Activated CD8-positive, alpha-beta memory T cell treated with anti-CD3 and anti-CD28 coated beads, Interleukin-2, amount 50 U/mL, for 1 hour (primary cell): ENCODE measurements around the gene PYGO2.
A peak's percentile ranks its signal among the peaks of the same experiment; 100 is the strongest.
"Not testable (repeated sequence)": the region's sequence is repeated elsewhere in the genome, so short reads cannot be mapped to it uniquely, and the experiment has no call there.

Source experiments
- DNase-seq: peaks from one replicate; pipeline ENCODE4 v3.0.0-alpha.2; 2020; ENCODE audit errors: extremely low read depth

The PYGO2 gene

DNA sequence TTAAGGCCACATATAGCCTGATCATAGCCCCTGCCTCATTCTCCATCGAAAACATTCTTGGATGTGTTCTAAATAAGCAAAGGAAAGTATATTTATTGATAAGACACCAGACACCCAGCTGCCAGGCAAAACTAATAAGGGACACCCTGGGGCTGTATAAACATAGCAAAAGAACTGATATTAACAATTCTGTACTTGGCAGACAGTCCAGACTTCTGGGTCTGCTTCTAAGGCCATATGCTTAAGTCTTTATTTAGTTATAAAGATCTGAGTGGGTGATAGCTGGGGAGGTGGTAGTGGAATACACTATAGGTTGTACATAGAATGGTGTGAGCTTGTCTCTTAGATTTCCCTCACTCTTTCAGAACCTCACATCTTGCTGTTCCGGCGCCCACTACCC lies 16.8 kb upstream of the PYGO2 start:
- DNase-seq, result no peak

DNA sequence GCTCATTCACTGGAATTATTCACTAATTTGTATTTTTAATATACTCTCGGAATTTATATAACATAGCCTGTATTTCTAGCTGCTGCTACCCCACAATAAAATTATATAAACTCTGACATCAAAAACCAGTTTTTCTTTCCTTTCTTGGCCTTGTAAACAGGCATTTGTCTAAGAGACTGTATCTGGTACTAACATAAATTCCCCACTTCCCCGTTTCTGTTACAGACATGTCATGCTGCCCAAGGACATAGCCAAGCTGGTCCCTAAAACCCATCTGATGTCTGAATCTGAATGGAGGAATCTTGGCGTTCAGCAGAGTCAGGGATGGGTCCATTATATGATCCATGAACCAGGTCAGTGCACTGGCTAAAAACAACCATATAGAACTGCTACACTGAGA lies 16.2 kb upstream of the PYGO2 start:
- DNase-seq, result not testable (repeated sequence)

DNA sequence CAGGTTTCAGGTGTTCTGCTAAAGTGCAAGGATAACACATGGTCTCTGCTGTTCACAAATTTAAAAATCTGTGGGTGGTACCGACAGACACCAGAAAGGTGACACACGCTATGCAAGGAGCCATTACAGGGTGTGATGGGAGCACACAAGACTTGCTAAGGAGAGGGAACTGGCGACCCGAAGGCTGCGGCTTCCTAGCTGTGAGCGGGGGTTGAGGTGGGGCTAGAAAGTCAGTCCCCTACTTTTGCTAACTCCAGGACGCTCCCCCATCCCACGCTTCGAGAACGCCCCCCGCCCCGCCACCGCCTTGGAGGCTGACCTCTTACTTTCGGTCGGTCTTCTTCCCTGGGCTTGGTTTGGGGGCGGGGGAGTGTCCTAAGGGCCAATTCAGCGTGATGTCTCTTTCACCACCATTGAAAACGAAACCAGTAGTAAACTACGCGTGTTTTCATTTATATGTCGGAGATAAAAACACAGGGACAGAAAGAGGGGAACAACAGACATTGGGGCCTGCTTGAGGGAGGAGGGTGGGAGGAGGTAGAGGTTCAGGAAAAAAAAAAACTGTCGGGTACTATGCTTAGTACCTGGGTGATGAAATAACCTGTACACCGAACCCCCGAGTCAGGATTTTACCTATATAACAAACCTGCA lies 14.0 kb upstream of the PYGO2 start:
- DNase-seq, result no peak

DNA sequence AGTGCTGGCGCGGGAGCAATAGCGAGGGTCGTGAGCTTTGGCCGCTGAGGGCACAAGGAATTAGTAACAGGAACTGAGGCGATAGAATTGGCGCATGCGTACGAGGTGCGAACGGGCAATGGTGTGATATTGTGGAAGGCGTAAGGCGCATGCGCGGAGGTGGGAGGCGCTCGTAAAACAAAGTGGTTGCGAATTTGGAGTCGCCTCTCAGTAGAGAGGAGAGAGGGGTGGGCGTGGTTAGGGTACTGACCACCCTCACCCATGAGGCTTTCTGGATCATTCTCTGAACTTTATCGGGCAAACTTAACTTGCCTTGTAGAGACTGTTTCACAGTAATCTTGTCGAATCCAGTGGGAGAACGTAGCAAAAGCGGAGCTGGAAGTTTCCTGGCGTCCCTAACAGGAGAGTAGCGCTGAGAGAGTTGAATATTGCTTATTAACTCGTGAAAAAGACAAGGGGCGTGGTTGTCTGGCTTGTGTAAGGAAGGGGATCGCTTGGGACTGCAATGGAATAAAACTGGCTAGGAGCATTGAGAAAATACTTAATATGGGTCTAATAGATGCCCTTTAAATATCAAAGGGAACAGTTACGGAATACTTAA lies 13.3 kb upstream of the PYGO2 start:
- DNase-seq, result peak; percentile 93

DNA sequence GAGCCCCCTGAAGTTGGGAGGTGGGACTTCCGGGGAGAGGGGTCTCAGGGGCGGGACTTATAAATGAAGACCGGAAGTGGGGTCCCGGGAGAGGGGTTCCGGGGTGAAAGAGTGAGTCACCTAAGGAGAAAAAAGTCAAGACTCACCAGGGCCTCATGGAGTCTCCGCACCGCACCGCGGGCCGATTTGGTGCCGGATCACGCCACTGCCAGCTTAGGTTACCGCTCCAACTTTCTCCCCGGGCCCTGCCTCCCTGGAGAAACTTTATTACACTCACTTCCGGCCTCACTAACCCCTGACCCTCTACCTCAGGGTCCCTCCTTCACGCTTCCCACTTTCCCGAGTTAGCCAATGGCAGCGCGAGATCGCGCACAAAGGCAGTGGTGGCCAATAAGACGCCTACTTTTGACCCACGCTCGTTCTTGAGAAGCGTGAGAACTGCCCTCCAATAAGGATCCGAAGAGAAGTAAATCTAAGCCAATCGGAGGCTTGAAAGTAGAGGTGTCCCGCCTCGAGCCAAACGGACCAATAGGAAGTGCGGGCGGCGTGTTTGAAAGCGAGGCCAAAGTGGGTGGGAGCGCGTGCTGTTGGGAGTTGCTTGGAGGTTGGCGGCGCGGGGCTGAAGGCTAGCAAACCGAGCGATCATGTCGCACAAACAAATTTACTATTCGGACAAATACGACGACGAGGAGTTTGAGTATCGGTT lies 12.7 kb upstream of the PYGO2 start, which contains the start of gene CKS1B:
CKS1B (plus strand) TSS at position 580 of the 706 bp plus-strand sequence; CDS start at position 645, 65 bp downstream.
- peak; percentile 97 for DNase-seq

DNA sequence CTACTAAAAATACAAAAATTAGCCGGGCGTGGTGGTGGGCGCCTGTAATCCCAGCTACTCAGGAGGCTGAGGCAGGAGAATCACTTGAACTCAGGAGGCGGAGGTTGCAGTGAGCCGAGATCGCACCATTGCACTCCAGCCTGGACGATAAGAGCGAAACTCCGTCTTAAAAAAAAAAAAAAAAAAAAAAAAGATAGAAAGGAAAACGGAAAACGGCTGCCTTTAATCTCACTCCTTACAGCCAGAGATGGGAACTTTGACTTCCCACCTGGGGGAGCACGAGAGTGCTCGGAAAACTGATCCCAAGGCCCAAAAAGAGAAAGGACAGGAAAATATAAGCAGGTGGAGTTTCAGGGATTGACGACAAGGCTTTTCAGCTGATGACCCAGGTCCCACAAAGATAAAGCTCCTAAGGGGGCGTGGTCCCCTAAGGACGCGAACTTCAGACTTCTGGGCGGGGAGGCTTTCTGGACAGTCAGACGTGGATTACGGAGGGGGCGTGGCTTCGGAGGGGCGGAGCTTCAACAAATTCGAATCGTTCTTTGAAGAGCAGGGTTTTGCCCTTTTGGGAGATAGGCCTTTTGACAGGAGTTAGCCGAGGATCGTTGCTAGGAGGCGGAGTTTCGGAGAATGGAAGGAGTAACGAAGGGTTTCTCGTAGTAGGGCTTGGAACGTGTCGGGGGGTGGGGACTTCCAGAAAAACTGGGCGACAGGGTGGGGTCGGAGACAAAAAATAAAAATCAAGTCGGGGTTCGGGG lies 11.9 kb upstream of the PYGO2 start:
- peak; percentile 61 for DNase-seq

DNA sequence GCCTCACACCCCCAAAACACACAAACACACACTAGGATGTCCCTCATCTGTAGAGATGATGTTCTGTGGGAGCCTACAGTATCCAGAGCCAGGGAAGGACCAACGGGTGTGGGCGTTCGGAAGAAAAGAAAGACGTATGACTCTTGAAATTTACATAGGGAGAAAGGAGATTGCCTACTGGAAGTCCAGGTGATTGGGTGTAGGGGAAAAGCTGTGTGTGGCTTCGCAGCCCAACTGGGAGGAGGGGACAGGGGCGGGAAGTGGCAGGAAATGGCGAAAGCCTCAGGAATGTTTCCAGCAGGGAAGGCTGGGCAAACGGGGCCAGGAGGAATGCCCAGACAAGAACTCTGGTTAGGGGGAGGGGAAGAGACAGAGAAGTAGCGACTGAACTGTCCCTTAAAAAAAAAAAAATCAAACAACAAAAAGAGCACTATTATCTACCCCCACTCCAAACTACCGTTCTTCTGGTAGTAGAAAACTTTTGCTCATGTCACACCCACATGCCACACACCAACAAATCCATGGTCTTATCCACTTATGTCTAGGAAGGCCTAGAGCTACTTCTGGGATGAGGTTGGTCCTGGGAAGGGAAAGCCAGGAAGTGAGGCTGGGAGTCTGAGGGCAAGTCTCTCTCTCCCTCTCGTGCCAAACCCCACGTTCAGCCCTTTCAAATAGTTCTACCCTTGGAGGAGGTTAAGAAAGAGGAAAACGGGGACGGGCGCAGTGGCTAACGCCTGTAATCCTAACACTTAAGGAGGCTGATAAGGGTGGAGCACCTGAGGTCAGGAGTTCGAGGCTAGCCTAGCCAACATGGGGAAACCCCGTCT lies 11.1 kb upstream of the PYGO2 start:
- DNase-seq, result no peak

DNA sequence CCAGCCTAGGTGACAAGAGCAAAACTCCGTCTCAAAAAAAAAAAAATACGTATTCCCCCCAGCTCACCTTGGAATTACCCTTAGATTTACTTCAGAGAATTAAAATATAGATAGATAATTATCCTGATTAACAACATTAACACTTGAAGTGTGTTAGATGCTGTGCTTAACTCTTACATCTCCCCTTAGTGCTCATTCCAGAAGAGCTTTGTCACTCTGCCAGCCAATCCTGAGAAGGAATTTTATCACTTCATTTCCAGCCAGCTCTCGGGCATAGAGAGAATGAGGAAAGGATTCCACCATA lies 10.6 kb upstream of the PYGO2 start:
- no peak for DNase-seq

DNA sequence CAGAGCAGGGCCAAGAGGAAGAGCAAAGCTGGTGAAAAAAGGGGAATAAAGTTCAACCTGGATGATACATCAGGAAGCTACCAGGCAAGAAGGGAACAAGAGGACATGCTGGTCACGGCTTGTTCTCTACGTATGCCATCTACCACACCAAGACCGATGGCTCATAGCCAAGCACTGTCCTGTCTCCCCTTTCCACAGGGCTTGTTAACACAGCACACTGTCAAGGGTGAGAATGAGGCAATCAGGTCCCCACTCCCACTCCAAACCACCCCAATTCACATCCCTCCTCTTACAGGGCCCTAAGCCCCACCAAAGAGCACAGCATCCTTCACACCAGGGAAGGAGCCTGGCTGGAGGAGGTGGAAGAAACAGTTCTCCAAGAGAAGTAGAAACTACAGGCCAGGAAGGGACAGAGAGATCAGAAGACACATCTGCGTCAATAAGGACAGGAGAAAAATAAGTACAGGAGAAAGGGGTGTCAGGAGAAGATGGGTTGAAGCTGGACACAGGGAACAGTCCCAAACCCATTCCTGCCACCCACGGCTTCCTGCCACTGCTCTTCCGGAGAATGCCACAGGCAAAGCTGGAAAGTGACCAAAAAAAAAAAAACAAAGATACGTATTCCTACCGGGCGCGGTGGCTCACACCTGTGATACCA lies 9.9 kb upstream of the PYGO2 start:
- DNase-seq, result no peak

DNA sequence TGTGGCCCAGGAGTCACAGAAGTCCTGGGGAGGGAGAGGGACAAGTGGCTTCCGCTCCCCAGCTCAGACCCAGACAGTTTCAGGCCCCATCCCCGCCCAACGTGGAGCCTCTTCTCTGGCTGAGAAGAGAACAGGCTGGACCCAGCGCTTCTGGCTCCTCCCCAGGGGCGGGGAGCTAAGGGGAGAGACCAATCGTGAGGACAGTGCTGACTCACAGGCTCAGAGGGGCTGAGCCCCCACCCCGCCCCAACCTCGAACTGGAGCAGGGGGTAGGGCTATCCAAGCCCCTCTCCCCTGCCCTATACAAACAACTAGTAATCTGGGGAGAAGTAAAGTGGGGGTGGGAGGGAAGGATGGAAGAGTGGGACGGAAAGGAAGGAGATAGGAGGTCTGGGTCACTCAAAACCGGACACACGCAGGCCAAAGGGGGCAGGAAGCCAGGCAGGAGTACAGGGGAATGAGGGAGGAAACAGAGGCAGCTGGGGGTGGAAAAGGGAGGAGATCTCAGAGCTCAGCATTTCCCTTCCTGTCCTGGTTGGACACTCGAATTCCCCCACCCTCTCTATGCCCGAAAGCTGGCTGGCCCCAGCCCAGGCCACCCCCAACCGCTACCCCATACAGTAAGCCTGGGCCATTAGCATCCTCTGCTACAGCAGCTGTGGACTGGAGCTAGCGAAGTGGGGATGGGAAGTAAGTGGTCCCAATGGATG lies 9.2 kb upstream of the PYGO2 start, which contains the start of gene SHC1:
SHC1 (minus strand) TSS at position 117 of the 710 bp plus-strand sequence. CDS start 221 bp downstream, outside the sequence.
- DNase-seq, result no peak

DNA sequence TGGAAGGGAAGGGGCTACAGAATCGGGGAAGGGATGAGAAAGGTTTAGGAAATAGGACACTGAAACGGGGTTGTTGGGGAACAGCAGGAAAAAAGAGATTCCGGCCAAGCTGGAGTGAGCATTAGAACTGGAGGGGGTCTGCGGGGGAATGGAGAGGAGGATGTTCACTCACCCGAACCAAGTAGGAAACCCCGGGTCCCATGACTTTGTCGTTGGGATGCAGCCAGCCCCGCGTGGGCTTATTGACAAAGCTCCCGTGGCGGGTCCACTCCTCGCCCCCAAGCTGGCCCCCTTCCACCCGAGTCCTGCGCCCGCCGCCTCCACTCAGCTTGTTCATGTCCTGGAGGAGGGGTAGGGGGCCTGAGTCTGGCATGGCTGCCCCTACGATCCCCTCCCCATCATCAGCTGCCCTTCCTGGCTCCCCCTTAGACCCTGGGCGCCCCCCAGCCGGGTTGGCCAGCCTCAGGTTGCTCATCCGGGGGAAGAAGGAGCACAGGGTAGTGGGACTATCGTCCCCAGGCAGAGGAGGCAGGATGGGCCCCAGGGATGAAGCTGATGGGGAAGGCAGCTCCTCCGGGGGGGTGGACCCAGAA lies 8.4 kb upstream of the PYGO2 start:
- no peak for DNase-seq

DNA sequence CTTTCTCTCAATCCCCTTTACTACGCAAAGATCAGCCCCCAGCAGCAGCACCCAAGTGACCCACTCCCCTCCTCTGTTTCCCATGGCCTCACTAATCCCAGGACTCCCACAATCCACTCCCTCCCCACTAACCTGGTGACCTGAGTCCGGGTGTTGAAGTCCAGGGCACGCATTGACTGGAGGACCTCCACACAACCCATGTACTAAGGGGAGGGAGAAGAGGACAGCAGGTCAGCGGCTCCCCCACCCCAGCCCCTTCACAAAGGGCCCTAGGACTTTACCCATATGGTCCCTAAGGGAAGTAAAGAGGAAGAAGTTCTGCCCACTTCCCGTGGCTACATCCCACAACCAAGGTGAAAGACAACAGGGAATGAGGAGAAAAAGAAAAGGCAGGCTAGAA lies 7.7 kb upstream of the PYGO2 start:
- no peak for DNase-seq

DNA sequence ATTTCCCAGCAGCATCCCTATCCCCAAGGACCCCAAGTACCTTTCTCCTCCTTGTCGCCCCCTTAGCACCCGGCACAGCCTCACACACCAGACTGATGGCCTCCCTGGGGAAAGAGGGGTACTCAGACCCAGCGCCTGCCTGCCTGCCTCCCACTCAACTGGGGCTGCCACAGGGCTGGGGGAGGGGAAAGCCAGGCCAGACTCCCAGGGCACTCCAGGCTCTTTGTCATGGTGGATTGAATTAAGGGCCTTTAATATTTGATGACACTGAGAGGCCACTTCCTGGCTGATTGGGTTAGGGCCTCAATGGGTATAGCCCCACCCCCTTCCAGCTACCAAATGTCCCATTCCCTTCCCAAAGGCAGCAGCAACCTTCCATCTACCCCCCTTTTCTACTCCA lies 7.1 kb upstream of the PYGO2 start:
- DNase-seq, result no peak

DNA sequence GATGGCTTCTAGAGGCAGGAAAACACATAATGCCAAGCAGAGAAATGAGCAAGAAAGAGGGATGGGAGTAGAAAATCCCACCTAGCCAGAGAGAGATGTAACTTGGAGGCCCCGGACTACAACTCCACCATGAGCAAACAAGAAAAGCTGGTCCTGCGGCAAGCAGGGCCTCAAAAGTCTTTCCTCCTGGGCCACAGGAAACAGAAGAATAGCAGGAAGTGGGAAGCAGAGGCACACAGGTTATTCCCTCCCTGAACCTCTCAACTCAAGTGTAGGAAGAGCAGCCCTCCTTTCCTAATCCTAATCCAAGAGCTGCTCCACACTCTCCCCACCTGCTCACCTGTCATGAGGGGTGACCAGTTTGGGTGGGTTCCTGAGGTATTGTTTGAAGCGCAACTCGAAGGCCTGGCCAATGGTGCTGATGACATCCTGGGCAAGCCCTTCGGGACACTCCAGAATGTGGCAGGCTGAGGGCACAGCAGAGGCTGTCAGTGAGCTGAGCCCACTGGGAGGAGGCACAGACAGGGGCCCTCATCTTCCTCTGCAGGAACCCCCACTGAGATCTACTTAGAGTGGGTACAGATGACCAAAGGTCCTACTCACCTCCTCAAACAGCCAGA lies 5.9 kb upstream of the PYGO2 start:
- DNase-seq, result no peak

DNA sequence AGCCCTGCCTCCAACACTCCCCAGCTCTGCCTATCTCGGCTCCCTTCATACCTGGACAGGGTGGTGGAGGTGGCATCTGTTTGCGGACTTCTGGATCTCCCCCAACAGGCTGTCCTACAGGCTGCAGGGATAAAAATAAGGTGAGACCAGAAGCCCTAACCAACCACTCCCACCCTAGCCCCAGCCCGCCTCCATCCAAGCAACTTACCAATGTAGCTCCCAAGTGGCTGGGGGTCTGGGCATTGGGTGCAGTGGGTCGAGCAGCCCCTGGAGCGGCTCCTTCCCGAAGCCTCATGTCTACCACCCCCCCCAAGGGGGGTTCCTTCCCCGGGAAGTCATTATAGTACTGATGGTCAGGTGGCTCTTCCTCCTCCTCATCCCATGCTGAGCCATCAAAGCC lies 4.5 kb upstream of the PYGO2 start:
- no peak for DNase-seq

DNA sequence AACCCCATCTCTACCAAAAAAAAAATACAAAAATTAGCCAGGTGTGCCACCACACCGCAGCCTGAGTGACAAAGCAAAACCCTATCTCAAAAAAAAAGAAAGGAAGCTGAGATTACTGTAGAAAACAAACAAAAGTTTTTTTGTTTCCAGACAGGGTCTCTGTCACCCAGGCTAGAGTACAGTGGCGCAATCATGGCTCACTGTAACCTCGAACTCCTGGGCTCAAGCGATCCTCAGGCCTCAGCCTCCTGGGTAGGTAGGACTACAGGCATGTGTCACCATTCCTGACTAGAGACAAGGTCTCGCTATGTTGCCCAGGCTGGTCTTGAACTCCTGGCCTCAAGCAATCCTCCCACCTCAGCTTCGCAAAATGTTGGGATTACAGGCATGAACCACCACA lies 2.8 kb upstream of the PYGO2 start:
- no peak for DNase-seq

DNA sequence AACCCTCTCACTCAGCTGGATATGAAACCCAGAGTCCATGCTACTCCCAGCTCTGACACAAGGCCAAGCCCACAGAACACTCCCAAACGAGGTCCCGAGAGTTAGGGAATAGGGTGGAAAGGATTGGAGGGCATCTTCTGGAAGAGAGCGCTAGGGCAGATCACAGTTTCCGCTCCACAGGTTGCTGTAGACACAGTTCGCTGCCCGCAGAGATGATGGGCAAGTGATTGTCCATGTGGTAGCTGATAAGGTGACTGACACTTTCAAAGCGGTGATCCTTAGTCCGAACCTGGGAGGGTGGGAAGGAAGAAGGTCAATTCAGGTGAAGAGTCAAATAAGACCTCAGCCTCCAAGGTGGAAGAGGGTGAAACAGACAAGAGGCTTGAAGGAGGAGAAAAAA lies 2.1 kb upstream of the PYGO2 start:
- DNase-seq, result no peak

DNA sequence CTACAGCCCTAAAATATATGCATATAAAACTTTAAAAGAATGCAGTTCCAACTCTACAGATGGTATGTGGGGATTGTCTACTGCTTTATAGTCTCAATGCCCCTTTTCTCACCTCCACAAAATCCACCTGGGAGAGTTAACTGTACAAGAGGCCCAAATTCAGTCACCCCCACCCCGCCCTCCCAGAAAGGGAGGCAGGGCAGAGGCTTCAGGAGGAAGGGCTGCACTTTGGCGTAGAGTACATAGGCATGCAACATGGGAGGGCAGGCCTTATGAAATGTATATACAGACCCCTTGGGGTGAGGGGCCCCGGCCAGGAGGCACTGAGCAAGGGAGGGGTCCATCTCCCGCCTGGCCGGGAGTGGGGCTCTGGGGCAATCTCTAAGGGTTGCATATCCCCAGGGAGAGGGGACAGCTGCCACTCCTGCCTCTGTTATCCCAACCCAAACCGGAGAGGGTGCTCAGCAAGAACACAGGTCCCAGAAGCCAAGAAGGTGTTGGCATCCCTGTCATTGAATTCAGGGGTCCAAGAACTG lies 1.3 kb upstream of the PYGO2 start:
- DNase-seq, result no peak

DNA sequence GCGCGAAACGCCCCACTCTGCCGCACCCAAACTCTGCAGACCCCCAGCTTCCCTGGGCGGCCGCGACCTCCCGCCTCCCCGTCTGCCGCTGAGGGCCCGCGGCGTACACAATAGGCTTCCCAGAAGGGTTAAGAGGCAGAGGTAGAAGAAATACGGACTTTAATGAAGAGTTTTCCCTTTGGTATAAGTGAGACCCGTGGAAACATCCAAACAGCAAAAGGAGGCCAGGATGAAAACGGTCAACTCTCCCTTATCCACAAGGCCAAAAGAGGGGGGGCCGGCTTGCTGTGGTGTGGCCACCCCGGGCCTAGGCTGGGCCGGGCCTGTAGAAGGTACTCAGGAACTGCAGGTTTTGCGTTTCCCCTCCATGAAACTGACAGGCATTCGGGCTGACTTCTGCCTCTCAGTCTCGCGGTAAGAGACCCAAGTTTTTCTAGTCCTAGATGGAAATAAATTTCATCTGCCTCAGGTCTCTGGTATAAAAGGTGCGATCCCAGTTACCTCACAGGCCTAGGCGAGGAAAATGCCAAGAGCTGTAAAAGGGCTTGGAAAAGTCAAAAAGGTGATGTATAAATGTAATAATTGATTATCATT lies 671 bp upstream of the PYGO2 start:
- DNase-seq, result no peak
